ENCODE measurements around the gene NPPB.

Gene NPPB

GRCh38 chr1:11836955-11837766 lies 21.6 kb downstream of the NPPB start:
- Mint-ChIP-seq H3K27ac (no peak overlapping the region), H3K4me3 (no peak overlapping the region), H3K4me1 (ENCODE audit: low read depth) (peaks cover 5% of the 10 kb centered on the region), H3K36me3 (ENCODE audit: low read depth) (peaks cover 97% of the 10 kb centered on the region), H3K27me3 (no peaks in the 10 kb centered on the region), H3K9me3 (no peaks in the 10 kb centered on the region)
- no peak for DNase-seq

- Mint-ChIP-seq H3K36me3 (ENCODE audit: low read depth) (peaks cover 91% of the 10 kb centered on the region), H3K4me3 (no peak overlapping the region), H3K27me3 (no peaks in the 10 kb centered on the region), H3K4me1 (ENCODE audit: low read depth) (peaks cover 5% of the 10 kb centered on the region), H3K9me3 (no peaks in the 10 kb centered on the region), H3K27ac (no peak overlapping the region)
- DNase-seq = no peak
These were observed 23.1 kb downstream of the NPPB start for GRCh38 chr1:11835441-11836225.

GRCh38 chr1:11833900-11834299 lies 24.8 kb downstream of the NPPB start:
- no peak for DNase-seq
- peaks cover 84% of the 10 kb centered on the region for H3K36me3 Mint-ChIP-seq (ENCODE audit: low read depth)

GRCh38 chr1:11833497-11833896 lies 25.2 kb downstream of the NPPB start:
- H3K4me3 Mint-ChIP-seq = no peak overlapping the region
- no peaks in the 10 kb centered on the region for H3K27me3 Mint-ChIP-seq
- H3K9me3 Mint-ChIP-seq = no peaks in the 10 kb centered on the region
- no peak overlapping the region for H3K27ac Mint-ChIP-seq
- peaks cover under 1% of the 10 kb centered on the region for H3K4me1 Mint-ChIP-seq (ENCODE audit: low read depth)
- no peak for DNase-seq
- H3K36me3 Mint-ChIP-seq (ENCODE audit: low read depth) = peaks cover 84% of the 10 kb centered on the region

More at GRCh38 chr1:11833900-11834299, 24.8 kb downstream of the NPPB start:
- Mint-ChIP-seq H3K27me3 (no peaks in the 10 kb centered on the region), H3K27ac (peak overlapping the region; percentile 15), H3K4me1 (ENCODE audit: low read depth) (peaks cover 5% of the 10 kb centered on the region), H3K9me3 (no peaks in the 10 kb centered on the region), H3K4me3 (no peak overlapping the region)

GRCh38 chr1:11831945-11832725 lies 26.6 kb downstream of the NPPB start:
- H3K36me3 Mint-ChIP-seq (ENCODE audit: low read depth) = peaks cover 84% of the 10 kb centered on the region
- H3K27ac Mint-ChIP-seq = no peak overlapping the region
- H3K4me1 Mint-ChIP-seq (ENCODE audit: low read depth) = no peaks in the 10 kb centered on the region
- DNase-seq = no peak
- H3K4me3 Mint-ChIP-seq = no peak overlapping the region
- no peaks in the 10 kb centered on the region for H3K27me3 Mint-ChIP-seq
- no peaks in the 10 kb centered on the region for H3K9me3 Mint-ChIP-seq

- Mint-ChIP-seq H3K4me1 (ENCODE audit: low read depth) (no peaks in the 10 kb centered on the region), H3K27ac (no peak overlapping the region), H3K36me3 (ENCODE audit: low read depth) (peaks cover 85% of the 10 kb centered on the region), H3K4me3 (no peak overlapping the region), H3K9me3 (no peaks in the 10 kb centered on the region), H3K27me3 (no peaks in the 10 kb centered on the region)
- no peak for DNase-seq
These were observed 30.2 kb downstream of the NPPB start for GRCh38 chr1:11828511-11828910.

- no peak for DNase-seq
- H3K4me3 Mint-ChIP-seq = no peak overlapping the region
- H3K36me3 Mint-ChIP-seq (ENCODE audit: low read depth) = peaks cover 80% of the 10 kb centered on the region
- no peaks in the 10 kb centered on the region for H3K9me3 Mint-ChIP-seq
- H3K27me3 Mint-ChIP-seq = no peaks in the 10 kb centered on the region
- no peaks in the 10 kb centered on the region for H3K4me1 Mint-ChIP-seq (ENCODE audit: low read depth)
- H3K27ac Mint-ChIP-seq = no peak overlapping the region
These were observed 31.8 kb downstream of the NPPB start for GRCh38 chr1:11826946-11827345.

GRCh38 chr1:11825131-11825530 lies 33.6 kb downstream of the NPPB start:
- Mint-ChIP-seq H3K9me3 (no peaks in the 10 kb centered on the region), H3K4me3 (no peak overlapping the region)

GRCh38 chr1:11823366-11824137 lies 35.2 kb downstream of the NPPB start:
- DNase-seq = no peak
- Mint-ChIP-seq H3K36me3 (ENCODE audit: low read depth) (peaks cover 86% of the 10 kb centered on the region), H3K4me1 (ENCODE audit: low read depth) (no peaks in the 10 kb centered on the region), H3K27me3 (no peaks in the 10 kb centered on the region), H3K27ac (no peak overlapping the region), H3K9me3 (no peaks in the 10 kb centered on the region), H3K4me3 (no peak overlapping the region)

More at GRCh38 chr1:11825131-11825530, 33.6 kb downstream of the NPPB start:
- DNase-seq = no peak
- Mint-ChIP-seq H3K27me3 (no peaks in the 10 kb centered on the region), H3K36me3 (ENCODE audit: low read depth) (peaks cover 83% of the 10 kb centered on the region), H3K27ac (no peak overlapping the region), H3K4me1 (ENCODE audit: low read depth) (no peaks in the 10 kb centered on the region)

GRCh38 chr1:11822091-11822490 lies 36.7 kb downstream of the NPPB start:
- no peaks in the 10 kb centered on the region for H3K27me3 Mint-ChIP-seq
- no peak overlapping the region for H3K4me3 Mint-ChIP-seq
- H3K9me3 Mint-ChIP-seq = no peaks in the 10 kb centered on the region
- DNase-seq = no peak
- peaks cover 86% of the 10 kb centered on the region for H3K36me3 Mint-ChIP-seq (ENCODE audit: low read depth)
- no peak overlapping the region for H3K27ac Mint-ChIP-seq
- H3K4me1 Mint-ChIP-seq (ENCODE audit: low read depth) = no peaks in the 10 kb centered on the region

GRCh38 chr1:11817192-11817591 lies 41.6 kb downstream of the NPPB start:
- no peak overlapping the region for H3K4me3 Mint-ChIP-seq
- DNase-seq = no peak
- H3K27ac Mint-ChIP-seq = no peak overlapping the region
- H3K4me1 Mint-ChIP-seq (ENCODE audit: low read depth) = peaks cover 1% of the 10 kb centered on the region
- no peaks in the 10 kb centered on the region for H3K9me3 Mint-ChIP-seq
- H3K27me3 Mint-ChIP-seq = no peaks in the 10 kb centered on the region
- H3K36me3 Mint-ChIP-seq (ENCODE audit: low read depth) = peaks cover 78% of the 10 kb centered on the region

- H3K9me3 Mint-ChIP-seq = no peaks in the 10 kb centered on the region
- peaks cover 80% of the 10 kb centered on the region for H3K36me3 Mint-ChIP-seq (ENCODE audit: low read depth)
- H3K27me3 Mint-ChIP-seq = no peaks in the 10 kb centered on the region
- no peak overlapping the region for H3K4me3 Mint-ChIP-seq
- no peak overlapping the region for H3K27ac Mint-ChIP-seq
- no peak for DNase-seq
- H3K4me1 Mint-ChIP-seq (ENCODE audit: low read depth) = peaks cover 10% of the 10 kb centered on the region
These were observed 45.7 kb downstream of the NPPB start for GRCh38 chr1:11813021-11813420.
